Aorta (tissue), 5 donors: ENCODE measurements around the gene TOM1L1. TPM values are rescaled to one million over a fixed set of nuclear protein-coding genes. Genes with fewer than 3 reads are reported as not detected.

Experiments
- ATAC-seq: fragments of 200-7000 bp; cut with Tn5 transposase; one replicate; pipeline ENCODE4 v1.9.1; 2022; ENCODE audit warnings: moderate library complexity; ENCODE audit not compliant: low FRiP score
- DNase-seq, 2 donors: peaks; one replicate each; pipeline ENCODE4 v3.0.0-alpha.2; 2020
- H3K27ac ChIP-seq, 2 donors: one replicate each; pipeline ENCODE4 v1.5.1; 2013; ENCODE audit warnings: low read length in 2 of 2, mild to moderate bottlenecking in 2 of 2, moderate library complexity in 2 of 2, control low read depth in 1 of 2, inconsistent platforms in 1 of 2, low read depth in 1 of 2
- H3K27me3 ChIP-seq, 2 donors: one replicate each; pipeline ENCODE4 v1.6.1; 2013; ENCODE audit warnings: control low read depth in 1 of 2, low read length in 1 of 2, mild to moderate bottlenecking in 1 of 2, moderate library complexity in 1 of 2; ENCODE audit not compliant: insufficient read depth in 2 of 2, control insufficient read depth in 1 of 2
- H3K36me3 ChIP-seq, 2 donors: one replicate each; pipeline ENCODE4 v1.6.1; 2013; ENCODE audit warnings: control low read depth in 1 of 2, low read length in 1 of 2, mild to moderate bottlenecking in 1 of 2; ENCODE audit not compliant: insufficient read depth in 2 of 2, control insufficient read depth in 1 of 2
- H3K4me1 ChIP-seq, 2 donors: one replicate each; pipeline ENCODE4 v1.6.1; 2013; ENCODE audit warnings: low read length in 2 of 2, control low read depth in 1 of 2, mild to moderate bottlenecking in 1 of 2, moderate library complexity in 1 of 2; ENCODE audit not compliant: insufficient read depth in 2 of 2, control insufficient read depth in 1 of 2
- H3K4me3 ChIP-seq, 2 donors: one replicate each; pipeline ENCODE4 v1.5.1; 2013; ENCODE audit warnings: low read length in 2 of 2, control low read depth in 1 of 2, mild to moderate bottlenecking in 1 of 2
- H3K9me3 ChIP-seq: one replicate; pipeline ENCODE4 v1.6.1; 2013; ENCODE audit warnings: mild to moderate bottlenecking, low read length; ENCODE audit not compliant: control insufficient read depth
- WGBS, 2 donors: extraction: QIAGEN DNeasy Blood & Tissue Kit; methylation state at CpG; one replicate each; pipeline ENCODE4 v1.1.7; 2013; 5-methylcytosine and 5-hydroxymethylcytosine counted together
- intact Hi-C, 2 donors: fragments of 100-400 bp; cut with DNase I; formaldehyde crosslinking; loops; one replicate each; pipeline versions ENCODE4 v1.14.2 to v1.15.0; 2022
- polyA plus RNA-seq, 2 donors: library from polyadenylated mRNA; stranded (reverse); fragments of 200-250 nt; gene quantifications; one replicate each; pipeline ENCODE4 v1.2.3, GENCODE V29; 2013
- total RNA-seq, 2 donors: library from RNA; stranded (reverse); fragmentation: NEBNext Ultra II Directional; extraction: Animal tissue kit (Norgen Biotek cat#: 25700); gene quantifications; one replicate each; pipeline ENCODE4 v1.2.1, GENCODE V29; 2021
- donor health status: healthy with polysubstance abuse.
- donor health status: Bipolar disorder and iron deficiency.
- donor health status: DM: no; HTN: no; CAD: no.
- donor health status: DM: no; HTN: no; CAD: no.
- donor health status: DM: yes; HTN: yes; CAD: no.

The TOM1L1 gene
- total and polyA plus RNA-seq, 4 donors = 23.2 to 47.5 (median 35.1) TPM

DNA sequence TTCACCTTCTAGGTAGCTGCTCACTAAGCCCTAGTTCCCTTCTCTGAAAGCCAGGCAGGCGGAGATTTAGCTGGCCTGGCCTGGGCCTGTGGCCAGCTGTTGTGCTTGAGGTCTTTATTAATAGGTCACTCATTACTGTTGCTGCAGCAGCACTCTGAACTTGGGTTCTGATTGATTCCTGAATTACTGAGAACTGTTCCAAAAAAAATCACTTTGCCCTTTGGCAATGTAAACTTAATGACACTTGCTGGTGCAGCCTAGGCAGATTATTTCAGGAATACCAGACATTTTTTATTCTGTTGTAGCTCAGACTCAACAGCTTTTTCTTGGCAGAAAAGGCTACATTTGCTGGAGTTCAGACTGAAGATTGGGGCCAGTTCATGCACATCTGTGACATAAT is 2.7 kb downstream of the TOM1L1 start:
- intact Hi-C loops = no loop called here
- H3K27ac ChIP-seq = no peak overlapping the region
- H3K9me3 ChIP-seq = no peaks in the 10 kb centered on the region
- no peak overlapping the region for H3K4me3 ChIP-seq
- DNase-seq (peak in 1 of 2 donors; percentile 75), ATAC-seq (no peak)
- H3K36me3 ChIP-seq = peaks cover 0 to 4% of the 10 kb centered on the region in 2 donors
- no peaks in the 10 kb centered on the region for H3K4me1 ChIP-seq
- no peaks in the 10 kb centered on the region for H3K27me3 ChIP-seq
- 4 to 11% methylated on average over 1 of the region's 1 CpG for WGBS, 2 donors

DNA sequence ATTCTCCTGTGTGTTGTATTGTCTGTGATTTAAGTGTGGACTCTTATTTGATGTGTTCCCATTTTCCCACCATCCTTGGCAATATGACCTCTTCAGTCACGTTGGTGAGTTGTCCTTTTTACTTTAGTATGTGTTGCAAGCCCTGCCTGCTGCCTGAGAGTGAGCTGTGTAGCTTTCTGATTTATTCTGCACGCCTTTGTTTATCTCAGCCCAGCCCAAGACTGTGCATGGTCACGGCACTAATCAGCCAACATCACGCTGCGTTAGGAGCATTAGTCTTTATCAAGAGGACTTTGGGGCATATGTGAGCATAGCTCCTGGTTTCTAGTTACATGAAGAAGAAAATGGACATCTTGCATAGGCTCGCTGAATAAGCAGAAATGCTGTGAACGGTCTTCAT is 6.0 kb downstream of the TOM1L1 start:
- Histone ChIP-seq H3K4me3 (no peak overlapping the region), H3K4me1 (no peaks in the 10 kb centered on the region), H3K27ac (no peak overlapping the region), H3K9me3 (no peaks in the 10 kb centered on the region), H3K36me3 (peaks cover 0 to 4% of the 10 kb centered on the region in 2 donors), H3K27me3 (no peaks in the 10 kb centered on the region)
- 74 to 82% methylated on average over 7 of the region's 7 CpGs for WGBS, 2 donors
- ATAC-seq (no peak), DNase-seq (no peak)
- intact Hi-C loops = no loop called here

- Histone ChIP-seq H3K36me3 (peaks cover 0 to 4% of the 10 kb centered on the region in 2 donors), H3K27ac (no peak overlapping the region), H3K27me3 (no peaks in the 10 kb centered on the region), H3K4me1 (no peaks in the 10 kb centered on the region), H3K4me3 (no peak overlapping the region), H3K9me3 (no peaks in the 10 kb centered on the region)
- intact Hi-C loops = no loop called here
- WGBS, 2 donors = 92 to 95% methylated on average over 5 of the region's 5 CpGs
- DNase-seq = no peak
- no peak for ATAC-seq
Measured at GRCh38 chr17:54907376-54907775, 6.7 kb downstream of the TOM1L1 start.

GRCh38 chr17:54909766-54910165 is 9.1 kb downstream of the TOM1L1 start:
- intact Hi-C loops = no loop called here
- ATAC-seq (no peak), DNase-seq (no peak)
- no peak overlapping the region for H3K27ac ChIP-seq
- H3K36me3 ChIP-seq = peaks cover 3 to 8% of the 10 kb centered on the region in 2 donors
- no peaks in the 10 kb centered on the region for H3K27me3 ChIP-seq
- WGBS, 2 donors = 87 to 95% methylated on average over 2 of the region's 2 CpGs
- no peaks in the 10 kb centered on the region for H3K4me1 ChIP-seq
- H3K9me3 ChIP-seq = no peaks in the 10 kb centered on the region
- no peak overlapping the region for H3K4me3 ChIP-seq

DNA sequence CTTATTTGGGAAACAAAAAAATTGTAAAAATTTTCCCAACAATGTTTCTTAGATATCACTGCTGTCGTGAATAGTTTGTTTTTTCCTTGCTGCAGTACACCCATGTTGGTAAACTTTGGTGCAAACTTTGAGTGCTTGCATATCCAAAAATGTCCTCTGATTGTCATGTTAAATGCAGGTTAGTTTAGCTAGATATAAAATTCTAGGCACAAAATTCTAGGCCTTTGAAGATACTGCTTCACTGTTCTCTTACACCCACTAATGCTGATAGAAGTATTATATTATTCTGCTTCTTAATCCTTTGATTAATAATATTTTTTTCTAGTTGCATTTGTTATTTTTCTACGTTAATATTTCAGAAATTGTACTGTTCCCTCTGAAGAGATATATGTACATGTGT is 16.1 kb downstream of the TOM1L1 start:
- Histone ChIP-seq H3K36me3 (peaks cover 6 to 12% of the 10 kb centered on the region in 2 donors), H3K9me3 (no peaks in the 10 kb centered on the region), H3K27me3 (no peaks in the 10 kb centered on the region), H3K4me3 (no peak overlapping the region), H3K4me1 (no peaks in the 10 kb centered on the region), H3K27ac (no peak overlapping the region)
- DNase-seq (no peak), ATAC-seq (no peak)
- WGBS, 2 donors = 92 to 98% methylated on average over 2 of the region's 2 CpGs
- intact Hi-C loops = no loop called here

GRCh38 chr17:54919425-54919824 is 18.8 kb downstream of the TOM1L1 start:
- peaks cover 4 to 8% of the 10 kb centered on the region in 2 donors for H3K36me3 ChIP-seq
- intact Hi-C loops = no loop called here
- no peak for ATAC-seq

DNA sequence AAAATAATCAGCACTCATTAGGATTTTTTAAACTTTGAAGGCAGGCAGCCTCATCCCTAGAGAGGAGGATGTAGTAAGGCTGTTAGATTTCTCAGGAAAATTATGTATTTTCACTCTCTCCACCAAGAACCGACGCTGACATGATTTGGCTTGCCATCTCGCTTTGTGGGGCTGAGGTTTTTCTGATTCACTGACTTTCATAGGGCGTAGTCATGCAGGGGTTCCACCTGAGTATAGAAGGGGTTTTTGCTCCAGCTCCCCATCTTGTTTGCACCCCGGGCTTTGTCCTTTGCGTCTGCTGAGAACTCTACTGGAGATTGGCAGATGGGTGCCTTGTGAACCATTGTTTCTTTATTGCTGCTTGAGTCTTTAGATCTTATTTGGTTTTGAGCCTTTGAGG is 20.2 kb downstream of the TOM1L1 start:
- H3K4me3 ChIP-seq = no peak overlapping the region
- 79 to 88% methylated on average over 6 of the region's 6 CpGs for WGBS, 2 donors
- H3K27me3 ChIP-seq = no peaks in the 10 kb centered on the region
- peaks cover 0 to 8% of the 10 kb centered on the region in 2 donors for H3K36me3 ChIP-seq
- DNase-seq (no peak), ATAC-seq (no peak)
- no peaks in the 10 kb centered on the region for H3K9me3 ChIP-seq
- H3K4me1 ChIP-seq = no peaks in the 10 kb centered on the region
- intact Hi-C loops = no loop called here
- no peak overlapping the region for H3K27ac ChIP-seq

More at GRCh38 chr17:54919425-54919824, 18.8 kb downstream of the TOM1L1 start:
- Histone ChIP-seq H3K27ac (no peak overlapping the region), H3K9me3 (no peaks in the 10 kb centered on the region), H3K27me3 (no peaks in the 10 kb centered on the region), H3K4me3 (no peak overlapping the region), H3K4me1 (no peaks in the 10 kb centered on the region)
- no peak for DNase-seq

GRCh38 chr17:54924405-54924804 is 23.8 kb downstream of the TOM1L1 start:
- no peak for DNase-seq
- ATAC-seq = no peak

DNA sequence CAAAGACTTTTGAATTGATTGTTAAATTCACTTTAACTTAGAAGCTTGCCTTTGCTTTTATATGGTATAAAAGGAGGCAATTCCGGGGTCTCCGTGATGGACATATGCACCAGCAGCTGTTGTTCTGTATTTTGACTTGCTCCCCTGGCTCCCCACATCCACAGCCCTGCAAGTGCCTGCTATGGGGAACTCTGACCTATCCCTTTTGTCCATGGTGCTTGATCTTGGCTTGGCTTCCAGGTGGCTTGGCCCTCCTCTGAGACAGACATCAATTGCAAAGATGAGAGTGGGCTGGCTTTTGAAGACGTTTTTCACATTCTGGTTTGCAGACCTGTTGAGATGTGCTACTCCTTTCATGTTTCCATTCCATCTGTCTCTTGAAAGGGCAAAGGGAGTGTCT is 26.9 kb downstream of the TOM1L1 start:
- H3K36me3 ChIP-seq = peaks cover 6% of the 10 kb centered on the region in 2 donors
- 86 to 89% methylated on average over 3 of the region's 3 CpGs for WGBS, 2 donors

More at GRCh38 chr17:54924405-54924804, 23.8 kb downstream of the TOM1L1 start:
- Histone ChIP-seq H3K4me3 (no peak overlapping the region), H3K4me1 (no peaks in the 10 kb centered on the region), H3K27me3 (no peaks in the 10 kb centered on the region), H3K27ac (no peak overlapping the region), H3K9me3 (no peaks in the 10 kb centered on the region), H3K36me3 (peaks cover 6% of the 10 kb centered on the region in 2 donors)
- 92 to 93% methylated on average over 5 of the region's 5 CpGs for WGBS, 2 donors
- intact Hi-C loops = no loop called here

More for the DNA sequence above, 26.9 kb downstream of the TOM1L1 start:
- Histone ChIP-seq H3K4me3 (no peak overlapping the region), H3K27ac (no peak overlapping the region), H3K27me3 (no peaks in the 10 kb centered on the region), H3K9me3 (no peaks in the 10 kb centered on the region), H3K4me1 (no peaks in the 10 kb centered on the region)
- intact Hi-C loops = no loop called here
- no peak for DNase-seq
- no peak for ATAC-seq
